Lung microvascular endothelial cell (primary cell): ENCODE measurements around the gene DTNA. TPM values are rescaled to one million over a fixed set of nuclear protein-coding genes. Genes with fewer than 3 reads are reported as not detected.

ENCODE experiments used
- DNase-seq, 2 donors: peaks; one replicate each; pipeline versions ENCODE4 v3.0.0 to v3.0.0-alpha.2; 2010; ENCODE audit warnings: low read depth in 2 of 2
- total RNA-seq: library from RNA; depleted of rRNA; stranded (reverse); fragments of >200 nt; gene quantifications from 2 replicates; pipeline ENCODE4 v1.2.1, GENCODE V29; 2014

DTNA gene
- total RNA-seq, 1 donor from 2014 or later = 0.40 TPM

DNA sequence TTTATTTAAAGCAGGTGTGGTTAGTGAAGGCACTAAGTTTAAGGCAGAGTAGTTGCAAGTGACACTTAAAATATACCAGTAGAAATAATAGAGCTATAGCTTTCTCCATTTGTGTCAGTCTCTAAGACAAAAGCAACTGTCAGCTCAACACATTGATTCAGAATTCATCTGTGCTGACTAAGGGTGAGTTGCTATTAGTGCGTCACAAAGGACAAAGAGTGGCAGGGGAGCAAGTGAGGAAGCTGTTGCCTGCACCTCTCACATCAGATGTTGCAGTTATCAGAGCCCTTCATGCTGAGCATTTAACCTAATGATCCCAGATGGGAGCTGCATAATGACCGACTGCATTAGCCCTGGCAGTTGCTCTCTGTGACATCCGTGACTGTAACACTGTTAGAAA lies 138.6 kb downstream of the DTNA start:
- DNase-seq = no peak

DNA sequence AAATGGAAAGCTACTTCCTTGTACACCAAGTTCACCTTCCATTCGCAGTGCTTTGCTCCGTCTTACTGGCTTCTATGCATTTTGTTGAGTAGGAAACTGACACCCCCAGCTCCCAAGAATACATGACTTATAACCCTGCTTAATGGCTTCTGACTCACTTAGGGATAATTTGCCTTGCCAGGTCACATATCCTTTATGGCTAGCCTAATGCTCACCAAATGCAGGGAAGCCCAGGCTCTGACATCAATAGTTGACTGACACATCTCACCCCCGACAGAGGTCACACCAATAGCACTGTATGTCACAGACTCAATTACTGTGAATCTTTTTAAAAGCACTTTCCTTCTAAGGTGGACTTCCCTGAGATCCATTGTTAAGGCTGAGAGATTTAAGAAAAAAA lies 147.2 kb downstream of the DTNA start:
- no peak for DNase-seq

DNA sequence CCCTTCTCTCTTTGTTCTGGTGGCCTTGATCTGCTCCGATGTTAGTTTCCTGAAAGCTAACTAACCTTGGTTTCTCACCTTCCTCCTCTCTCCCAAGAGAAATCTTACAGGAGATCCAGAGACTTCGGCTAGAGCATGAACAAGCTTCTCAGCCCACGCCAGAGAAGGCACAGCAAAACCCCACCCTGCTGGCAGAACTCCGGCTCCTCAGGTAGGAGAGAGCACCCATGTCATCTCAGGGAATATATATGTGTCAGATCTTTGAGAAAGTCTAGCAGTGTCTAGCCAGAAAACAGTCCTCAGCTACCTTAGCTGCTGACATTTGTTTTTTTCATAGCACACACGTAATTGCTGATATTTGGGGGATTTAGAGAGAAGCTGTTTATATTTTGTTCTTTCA lies 148.1 kb downstream of the DTNA start:
- no peak for DNase-seq

DNA sequence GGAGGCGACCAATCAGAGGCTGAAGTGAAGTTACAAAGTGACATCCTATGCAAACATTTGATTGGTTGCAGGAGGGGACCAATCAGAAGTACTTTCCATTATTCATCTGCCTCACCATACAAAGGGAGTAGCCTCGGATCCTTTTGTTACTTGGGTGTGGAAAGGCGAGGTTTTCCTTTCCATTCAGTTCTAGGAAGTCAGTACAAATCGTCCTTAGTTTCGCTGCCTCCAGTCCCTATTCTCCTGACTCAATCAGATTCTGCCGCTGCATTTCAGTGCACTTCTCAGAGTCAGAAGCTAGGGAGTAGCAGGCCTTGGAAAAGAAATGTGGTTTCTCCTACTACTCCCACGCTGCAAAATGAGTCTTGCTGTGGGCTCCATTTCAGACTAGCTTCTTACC lies 149.4 kb downstream of the DTNA start:
- DNase-seq = no peak

DNA sequence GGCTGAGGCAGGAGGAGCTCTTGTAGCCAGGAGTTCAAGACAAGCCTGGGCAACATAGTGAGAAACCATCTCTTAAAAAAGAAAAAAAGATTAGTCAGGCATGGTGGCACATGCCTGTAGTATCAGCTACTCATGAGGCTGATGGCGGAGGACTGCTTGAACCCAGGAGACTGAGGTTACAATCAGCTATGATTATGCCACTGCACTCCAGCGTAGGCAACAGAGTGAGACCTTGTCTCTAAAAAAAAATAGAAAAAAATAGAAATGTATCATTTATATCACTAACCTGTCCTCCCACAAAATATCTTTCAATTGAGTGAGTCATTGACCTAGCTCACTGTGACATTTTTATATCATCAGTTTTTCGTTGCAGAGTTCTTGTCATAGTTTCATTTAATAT lies 152.5 kb downstream of the DTNA start:
- no peak for DNase-seq

DNA sequence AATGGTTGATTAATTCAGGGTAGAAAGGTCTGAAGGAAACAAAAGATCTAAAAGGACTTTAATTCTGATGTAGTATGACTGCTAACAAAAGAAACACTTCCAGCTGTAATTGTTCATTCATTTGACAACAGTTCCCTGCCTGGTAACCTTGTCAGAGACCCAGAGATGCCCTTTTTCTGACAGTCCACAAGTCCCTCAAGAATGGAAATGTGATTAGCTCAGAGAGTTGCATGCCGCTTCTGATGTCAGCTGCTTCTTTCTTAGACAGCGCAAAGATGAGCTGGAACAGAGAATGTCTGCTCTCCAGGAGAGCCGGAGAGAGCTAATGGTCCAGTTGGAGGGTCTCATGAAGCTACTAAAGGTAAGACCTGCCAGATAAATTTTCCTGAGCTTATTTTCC lies 153.6 kb downstream of the DTNA start:
- DNase-seq = no peak

DNA sequence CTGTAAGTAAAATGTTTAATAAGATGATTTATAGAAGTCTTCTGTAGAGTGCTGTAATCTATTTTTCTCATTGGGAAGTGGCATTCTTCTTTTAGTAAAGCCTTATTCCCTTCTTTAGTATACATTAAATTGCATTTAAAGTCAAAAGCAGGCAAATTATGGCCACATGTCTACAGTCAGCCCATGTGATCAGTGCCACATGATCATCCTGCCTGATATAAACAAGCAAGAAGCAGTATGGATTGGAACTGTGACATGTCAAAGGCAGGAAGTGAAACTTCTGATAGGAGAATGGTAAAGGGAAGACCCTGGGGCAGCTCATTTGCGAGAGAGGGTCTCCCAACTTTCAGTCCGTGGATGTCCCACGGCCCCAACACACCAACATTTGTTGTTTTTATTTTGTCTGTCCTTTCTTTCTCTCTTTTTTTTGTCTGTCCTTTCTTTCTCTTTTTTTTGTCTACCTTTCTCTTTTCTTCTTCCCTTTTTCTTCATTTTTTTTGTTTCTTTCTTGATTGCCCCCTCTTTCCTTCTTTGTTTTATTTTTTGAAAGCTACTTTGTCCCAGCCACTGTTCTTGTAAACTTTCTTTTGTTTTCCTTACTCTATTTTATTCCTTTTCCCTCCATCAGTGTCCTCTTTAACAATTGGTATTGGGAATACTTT lies 154.9 kb downstream of the DTNA start:
- DNase-seq = no peak

DNA sequence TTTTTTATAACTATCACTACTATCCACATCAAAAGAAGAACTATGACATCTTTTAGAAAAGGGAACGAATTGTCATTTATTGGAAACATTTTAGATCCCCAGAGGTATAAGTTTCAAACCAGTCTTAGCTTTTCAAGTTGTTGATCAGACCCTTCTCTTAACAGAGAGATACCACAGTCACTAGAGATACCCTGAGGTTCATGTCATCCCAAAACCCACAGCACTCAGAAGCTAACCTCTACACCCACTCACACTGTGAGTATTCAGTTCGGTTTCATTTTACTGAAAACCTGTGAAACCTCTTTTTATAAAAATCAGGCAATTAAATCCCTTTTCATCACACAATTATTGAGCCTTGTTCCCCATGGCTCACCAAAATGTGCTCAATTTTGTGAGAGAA lies 156.2 kb downstream of the DTNA start:
- no peak for DNase-seq

DNA sequence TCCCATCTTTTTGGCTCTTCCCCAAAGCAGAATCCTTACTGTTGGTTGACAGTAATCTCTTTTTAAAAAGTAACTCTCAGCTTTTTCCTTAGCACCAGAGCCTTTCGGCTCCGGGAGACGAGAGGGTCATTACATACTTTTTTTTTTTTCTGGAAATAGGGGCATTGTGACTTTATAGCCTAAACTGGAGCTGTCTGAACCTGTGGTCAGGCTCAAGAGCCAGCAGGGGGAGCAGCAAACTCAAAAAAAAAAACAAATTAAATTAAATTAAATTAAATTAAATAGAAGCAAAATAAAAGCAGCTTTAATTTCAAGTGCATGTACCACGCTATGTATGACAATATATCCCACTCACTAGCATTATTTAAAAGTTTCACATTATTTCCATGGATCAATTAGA lies 156.6 kb downstream of the DTNA start:
- DNase-seq = peak; percentile 16 to 30

DNA sequence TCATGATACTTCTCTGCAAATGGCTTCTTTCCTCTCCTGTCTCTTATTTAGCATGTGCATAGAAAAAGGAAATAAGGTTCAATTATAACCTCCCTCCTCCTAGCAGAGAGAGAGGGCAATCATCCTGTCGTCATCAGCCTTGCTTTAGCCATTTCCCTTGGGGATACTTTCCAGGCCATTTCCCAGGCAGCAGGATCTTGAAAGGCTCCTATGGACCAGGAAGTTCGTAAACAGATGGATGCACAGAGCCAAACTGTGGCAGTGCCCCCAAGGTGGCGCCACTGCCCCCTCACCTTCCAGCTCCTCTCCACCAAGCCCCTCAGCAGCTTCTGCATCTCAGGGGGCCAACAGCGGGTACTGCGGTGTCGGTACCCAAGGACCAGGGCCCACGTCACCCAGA lies 157.4 kb downstream of the DTNA start:
- DNase-seq = no peak

DNA sequence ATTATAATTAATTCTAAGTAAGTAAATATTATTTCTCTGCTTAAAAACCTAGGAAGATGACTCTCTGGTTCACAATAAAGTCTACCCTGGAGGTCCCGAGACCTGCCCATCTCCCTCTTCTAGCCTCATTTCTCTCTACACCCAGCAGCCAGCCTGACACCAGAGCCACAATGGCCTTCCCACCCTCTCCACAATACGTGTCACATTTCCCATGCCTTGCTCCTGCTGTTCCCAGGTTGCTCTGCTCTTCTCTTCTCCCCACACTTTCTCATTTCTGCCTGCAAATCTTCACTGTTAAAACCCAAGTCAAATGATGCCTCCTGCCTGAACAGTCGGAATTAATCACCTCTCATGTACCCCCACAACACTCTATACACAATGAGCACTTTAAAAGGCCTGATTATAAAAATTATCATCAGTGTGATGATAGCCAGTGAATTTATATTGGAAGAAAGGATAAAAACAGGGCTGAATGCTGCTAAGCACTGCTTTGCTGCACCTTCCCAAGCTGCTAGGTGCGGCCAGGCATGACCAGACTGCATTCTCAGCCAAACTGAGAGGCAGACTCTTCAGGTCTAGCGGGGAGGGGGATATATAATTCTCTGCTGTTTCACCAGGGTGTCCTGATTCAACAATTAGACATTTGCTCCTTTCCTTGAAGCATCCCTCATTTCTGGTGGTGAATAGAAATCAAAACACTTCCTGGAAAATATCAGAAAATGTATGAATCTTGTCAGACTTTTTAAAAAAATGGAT lies 160.6 kb downstream of the DTNA start:
- DNase-seq = no peak

DNA sequence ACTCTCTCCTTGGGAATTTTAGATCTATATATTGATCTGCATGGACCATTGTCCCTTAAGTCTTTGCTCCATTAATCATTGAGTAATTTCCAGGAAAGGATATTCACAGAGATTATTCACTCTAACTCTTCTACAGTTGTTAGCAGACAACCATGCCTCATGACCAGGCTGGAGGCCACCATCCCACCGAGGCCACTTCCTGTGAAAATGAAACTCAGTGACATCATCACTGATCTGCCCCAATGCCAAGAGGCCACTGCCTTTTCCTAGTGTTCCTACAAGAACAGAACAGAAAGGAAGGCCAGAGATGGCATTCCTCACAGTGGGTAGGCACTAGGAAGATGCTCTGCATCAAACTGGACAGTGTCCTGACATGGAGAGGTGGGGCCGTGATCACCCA lies 161.3 kb downstream of the DTNA start:
- peak; percentile 3 to 14 for DNase-seq

DNA sequence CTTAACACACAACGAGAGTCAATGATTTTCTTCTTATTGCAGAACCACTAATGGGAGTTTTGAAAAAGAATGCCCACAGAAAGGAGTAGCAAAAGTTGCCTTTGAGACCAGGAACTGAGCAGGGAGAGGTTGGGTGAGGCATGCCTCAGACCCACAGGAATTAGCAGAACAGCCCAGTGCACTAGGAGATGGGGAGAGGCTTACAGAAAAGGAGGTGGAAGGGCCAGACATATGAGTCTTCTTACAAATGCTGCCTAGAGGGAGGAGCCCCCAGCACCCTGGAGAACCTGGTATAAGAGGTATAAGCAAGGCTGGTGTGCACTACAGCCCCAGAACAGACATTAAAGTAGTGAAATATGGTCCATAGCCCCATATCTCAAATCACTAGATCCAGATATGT lies 162.0 kb downstream of the DTNA start:
- DNase-seq = no peak

DNA sequence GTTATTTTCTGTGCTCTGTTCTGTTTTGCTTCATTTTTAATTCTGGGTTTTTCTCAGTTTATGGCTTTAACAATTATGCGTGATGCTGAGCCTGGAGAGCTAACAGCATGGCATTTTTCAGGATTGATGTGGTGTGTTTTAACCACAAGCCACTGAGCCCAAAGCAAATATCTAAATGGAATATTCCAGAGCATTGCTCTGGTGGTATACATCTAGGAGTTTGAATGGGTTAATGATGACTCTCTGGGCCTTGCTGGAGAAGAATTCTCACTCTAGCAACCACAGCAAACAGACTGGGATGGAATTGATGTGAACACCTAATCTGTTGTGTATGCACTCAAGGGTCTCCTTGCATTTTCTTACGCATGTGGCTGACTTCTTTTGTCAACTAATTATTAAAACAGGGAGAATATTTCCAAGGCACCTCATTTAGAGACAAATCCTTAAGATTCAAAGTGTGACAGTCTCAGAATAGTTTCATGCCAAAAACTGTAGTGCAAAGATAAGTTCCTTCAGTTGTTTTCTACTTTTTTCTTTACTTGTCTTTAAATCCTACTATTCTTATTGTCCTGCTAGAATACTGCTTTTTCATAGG lies 164.0 kb downstream of the DTNA start:
- no peak for DNase-seq

DNA sequence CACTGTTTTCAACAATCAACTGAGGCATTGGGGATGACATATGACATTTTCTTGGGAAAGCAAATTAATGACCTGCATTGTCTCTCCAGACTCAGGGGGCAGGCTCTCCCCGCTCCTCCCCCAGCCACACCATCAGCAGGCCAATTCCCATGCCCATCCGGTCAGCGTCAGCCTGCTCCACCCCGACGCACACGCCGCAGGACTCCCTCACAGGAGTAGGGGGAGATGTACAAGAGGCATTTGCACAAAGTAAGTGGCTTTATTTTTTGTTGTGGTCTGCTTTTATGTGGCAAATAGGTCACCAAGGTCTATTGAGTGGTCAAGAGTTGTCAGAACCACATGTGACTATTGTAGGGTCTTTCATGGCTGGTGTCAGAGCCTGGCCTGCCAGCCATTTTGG lies 165.1 kb downstream of the DTNA start:
- no peak for DNase-seq

DNA sequence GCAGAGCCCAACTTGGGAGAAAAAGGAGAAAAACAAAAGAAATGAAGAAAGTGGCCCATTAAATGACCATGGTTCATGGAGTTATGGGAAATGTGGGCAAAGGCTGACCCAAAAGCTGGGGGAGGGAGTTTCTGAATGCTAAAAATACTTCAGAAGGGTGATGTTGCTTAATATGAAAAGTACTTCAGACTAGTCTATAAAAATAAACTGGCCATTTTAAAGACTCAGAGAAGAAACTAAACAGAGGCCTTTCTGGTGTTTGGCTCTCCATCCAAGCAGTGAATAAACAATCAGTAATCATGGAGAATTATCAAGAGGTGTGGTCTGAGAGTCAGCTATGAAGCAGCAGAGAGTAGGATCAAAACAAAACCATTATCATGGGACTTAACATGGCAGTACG lies 170.3 kb downstream of the DTNA start:
- DNase-seq = no peak

DNA sequence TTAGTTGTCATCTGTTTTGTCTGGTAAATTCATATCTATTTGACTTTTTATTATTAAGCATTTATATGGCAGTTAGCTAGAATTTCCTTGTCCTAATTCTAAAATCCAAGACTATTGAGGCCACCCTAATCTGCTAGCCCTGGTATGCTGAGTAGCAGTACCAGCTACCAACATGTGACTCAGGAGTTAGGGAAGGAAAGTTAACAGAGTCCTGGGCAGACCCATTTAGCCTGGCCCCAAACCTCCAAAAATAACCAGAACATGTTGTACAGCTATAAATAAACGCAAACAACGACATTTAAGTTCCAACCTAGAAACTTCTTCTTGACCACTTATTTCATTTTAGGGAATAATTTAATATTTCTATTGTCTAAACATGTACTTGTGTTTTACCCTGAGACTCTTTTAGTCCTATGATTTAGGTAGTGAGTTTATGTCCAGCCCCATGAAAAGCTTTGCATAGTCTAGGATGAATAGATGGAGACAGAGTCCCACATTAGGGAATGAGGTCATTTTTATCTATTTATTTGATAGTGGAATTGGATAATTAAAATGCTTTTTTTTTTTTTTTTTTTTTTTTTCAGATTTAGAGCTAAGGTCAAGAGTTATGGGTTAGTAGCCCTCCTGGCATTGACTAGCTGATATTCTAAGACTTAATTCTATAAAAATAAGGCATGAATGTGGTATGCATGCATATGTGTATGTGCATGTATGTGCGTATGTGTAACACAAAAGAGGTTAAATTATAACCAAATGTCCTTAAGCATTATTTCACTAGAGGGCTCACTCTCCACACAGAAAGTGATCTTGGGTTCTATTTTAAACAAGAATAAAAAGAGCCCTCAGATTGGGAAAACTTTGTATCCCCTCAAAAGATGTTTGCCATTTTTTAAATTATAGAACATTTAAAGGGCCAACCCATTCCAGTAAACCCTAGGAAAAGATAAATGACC lies 171.1 kb downstream of the DTNA start:
- DNase-seq = peak in 1 of 2 donors; percentile 5

DNA sequence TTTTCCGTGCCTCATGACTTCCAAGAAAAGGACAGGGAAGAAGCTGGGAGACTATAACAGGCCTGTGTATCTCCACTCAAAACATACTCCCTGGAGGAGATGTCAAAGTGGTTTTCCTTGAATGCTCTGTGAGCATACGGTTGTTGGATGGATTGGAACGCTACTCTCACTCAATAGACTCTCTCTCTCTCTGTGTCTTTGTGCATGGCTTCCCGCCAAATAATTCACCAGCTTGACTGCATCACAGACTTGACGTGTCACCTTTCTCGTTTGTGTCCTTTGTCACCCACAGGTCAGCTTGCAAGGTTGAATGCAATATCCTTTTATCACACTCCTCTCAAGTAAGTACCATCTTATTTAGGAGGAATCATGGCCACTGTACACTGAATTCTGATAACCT lies 174.3 kb downstream of the DTNA start:
- no peak for DNase-seq

DNA sequence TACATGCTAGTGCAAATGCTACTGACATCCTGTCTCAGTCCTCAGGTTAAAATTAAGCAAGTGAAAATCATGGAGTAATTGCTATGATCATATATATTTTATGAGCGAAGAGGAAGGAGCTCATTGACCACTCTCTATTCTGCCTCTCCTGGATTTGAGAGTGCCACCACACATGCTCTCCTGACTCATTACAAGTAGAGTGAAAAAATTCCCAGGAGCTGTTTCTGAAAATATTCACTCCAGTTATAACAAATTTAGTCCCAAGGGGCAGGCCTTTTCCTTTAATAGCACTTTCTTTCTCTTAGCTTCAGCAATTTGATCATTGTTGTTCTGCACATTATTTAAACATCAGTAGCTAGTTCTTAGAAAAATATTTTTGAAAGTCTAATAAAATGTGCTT lies 176.1 kb downstream of the DTNA start:
- no peak for DNase-seq

DNA sequence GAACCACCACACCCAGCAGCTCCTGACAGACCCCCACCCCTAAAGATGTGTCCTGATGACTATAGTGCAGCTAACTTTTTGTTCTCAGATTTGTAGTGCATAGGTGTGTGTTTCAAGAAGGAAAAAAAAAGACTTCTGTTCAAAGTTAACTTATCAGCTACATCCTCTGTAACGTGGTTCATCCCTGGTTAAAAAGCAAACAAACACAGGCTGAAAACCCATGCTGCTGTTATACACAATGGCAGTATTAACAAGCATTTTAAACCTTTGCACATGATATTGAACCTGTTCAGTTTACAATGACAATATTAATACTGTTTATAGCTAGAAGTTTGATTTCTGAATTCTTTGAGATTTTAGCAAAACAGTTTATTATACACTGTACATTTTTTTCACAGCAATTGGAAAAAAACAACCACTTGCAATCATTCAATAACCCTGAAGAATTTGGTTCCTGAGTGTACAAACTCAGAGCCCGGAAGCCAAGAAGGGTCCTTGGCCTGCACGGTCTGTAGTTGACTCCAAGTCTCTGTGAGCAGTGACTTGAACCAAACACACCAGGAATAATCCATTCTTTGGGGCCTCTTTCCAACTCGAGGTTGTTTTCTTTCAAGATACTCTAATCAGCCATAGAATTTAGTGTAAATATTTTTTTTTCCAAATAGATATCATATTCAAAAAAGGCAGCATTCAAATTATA lies 177.9 kb downstream of the DTNA start:
- DNase-seq = no peak

DNA sequence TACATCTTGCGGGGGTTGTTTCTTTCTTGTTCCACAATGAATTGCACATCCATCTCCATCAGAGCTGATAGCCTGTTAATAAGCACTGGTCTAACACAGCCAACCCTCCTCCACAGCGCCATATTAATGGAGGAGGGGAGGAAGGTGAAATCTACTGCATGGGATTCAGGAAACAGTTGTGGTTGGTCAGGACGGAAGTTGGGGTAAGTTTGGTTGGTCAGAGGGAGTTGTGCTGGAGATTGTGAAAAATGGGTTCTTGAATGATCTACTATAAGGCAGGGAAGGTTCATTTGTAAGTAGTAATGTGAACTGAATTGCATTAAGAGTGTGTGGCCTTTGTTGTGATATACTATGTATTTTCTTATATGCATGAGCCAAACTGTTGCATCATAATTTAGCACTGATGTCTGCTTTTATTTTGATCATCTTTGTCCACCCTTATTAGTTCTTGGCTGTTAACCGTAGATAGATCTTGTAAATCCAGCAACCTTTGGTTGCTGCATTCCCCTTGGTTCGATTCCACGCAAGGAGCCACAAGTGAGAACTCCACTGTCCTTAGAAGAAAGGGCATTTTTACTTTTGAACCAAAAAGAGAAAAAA lies 180.5 kb downstream of the DTNA start:
- no peak for DNase-seq
